ENCODE data around the gene ADAMTS8. TPM values are rescaled to one million over a fixed set of nuclear protein-coding genes. Genes with fewer than 3 reads are reported as not detected.

The ADAMTS8 gene
- total RNA-seq, 2 experiments from 2014 or later = not detected

DNA sequence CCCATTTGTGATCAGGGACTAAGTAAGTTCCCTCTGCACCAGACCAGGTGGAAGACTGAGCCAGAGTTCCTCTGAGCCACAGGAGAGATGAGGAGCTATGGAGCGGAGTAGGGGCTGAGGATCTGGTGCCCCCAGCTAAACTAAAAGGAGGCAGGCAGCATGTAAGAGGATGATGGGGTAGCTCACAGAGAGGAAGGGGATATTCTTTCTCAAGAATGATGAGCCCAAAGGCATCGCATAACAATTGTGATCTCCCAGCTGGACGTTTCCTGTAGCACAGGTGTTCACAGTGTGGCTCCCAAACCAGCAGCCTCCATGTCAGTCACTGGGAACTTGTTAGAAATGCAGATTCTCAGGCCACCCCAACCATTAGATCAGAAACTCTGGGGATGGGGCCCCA, 24.4 kb downstream of the ADAMTS8 start:
- no peak overlapping the region for H3K27ac Mint-ChIP-seq
- DNase-seq (no peak), ATAC-seq (no peak)
- H3K36me3 Mint-ChIP-seq = no peaks in the 10 kb centered on the region
- no peaks in the 10 kb centered on the region for H3K9me3 Mint-ChIP-seq (ENCODE audit: low read depth)
- peaks cover 24% of the 10 kb centered on the region for H3K27me3 Mint-ChIP-seq
- CTCF ChIA-PET = no interaction called here
- peaks cover 7% of the 10 kb centered on the region for H3K4me1 Mint-ChIP-seq
- H3K4me3 Mint-ChIP-seq = no peak overlapping the region

DNA sequence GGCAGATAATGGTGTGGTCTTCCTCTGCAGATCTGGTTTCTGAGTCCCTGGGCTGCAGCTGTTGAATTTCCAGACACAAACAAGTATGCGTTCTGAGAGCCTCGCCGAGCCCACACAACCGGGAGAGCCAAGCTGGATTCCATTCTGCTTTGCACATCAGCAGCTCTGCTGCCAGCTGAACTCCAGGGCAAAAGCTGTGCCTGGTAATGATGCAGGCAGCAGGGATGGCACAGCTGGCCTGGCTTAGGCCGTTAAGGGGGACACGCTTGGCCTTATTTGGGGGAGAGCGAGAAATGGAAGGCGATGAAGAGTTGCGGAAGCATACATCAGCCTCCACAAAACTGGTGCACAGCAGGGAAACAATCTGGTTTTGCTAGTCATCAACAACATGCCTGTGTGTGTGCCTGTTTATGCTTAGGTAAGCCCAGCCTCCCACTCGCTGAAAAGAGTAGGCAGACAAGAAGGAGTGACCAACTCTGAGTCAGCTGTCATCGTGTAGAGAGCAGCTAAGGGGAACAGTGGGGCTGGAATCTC, 25.1 kb downstream of the ADAMTS8 start:
- peaks cover 7% of the 10 kb centered on the region for H3K4me1 Mint-ChIP-seq
- no peak for ATAC-seq
- H3K9me3 Mint-ChIP-seq (ENCODE audit: low read depth) = no peaks in the 10 kb centered on the region

DNA sequence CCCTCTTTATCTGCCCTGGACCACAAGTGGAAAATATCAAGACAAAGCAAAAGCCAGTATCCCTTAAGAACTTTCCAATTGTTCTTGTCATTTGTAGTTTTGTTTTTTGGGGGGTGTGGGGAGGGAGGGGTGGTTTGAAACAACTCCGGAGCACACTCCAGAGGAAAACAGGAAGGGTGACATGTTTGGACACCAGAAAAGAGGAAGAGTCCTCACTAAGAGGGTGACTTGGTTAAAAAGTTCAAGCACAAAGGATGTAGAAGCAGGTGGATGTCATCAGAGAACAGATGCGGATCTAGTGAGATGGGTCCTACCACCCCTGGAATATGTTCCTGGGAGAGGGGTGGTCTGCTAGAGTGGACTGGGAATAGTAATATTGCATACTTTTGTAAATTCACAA, 25.8 kb downstream of the ADAMTS8 start:
- no peaks in the 10 kb centered on the region for H3K36me3 Mint-ChIP-seq
- DNase-seq = no peak
- H3K4me1 Mint-ChIP-seq = peaks cover 7% of the 10 kb centered on the region
- H3K27ac Mint-ChIP-seq = no peak overlapping the region
- CTCF ChIA-PET = no interaction called here
- no peaks in the 10 kb centered on the region for H3K9me3 Mint-ChIP-seq (ENCODE audit: low read depth)
- no peak overlapping the region for H3K4me3 Mint-ChIP-seq
- no peak for ATAC-seq
- H3K27me3 Mint-ChIP-seq = peaks cover 23% of the 10 kb centered on the region

More for the DNA sequence above, 25.1 kb downstream of the ADAMTS8 start:
- Mint-ChIP-seq H3K4me3 (no peak overlapping the region), H3K36me3 (no peaks in the 10 kb centered on the region), H3K27ac (no peak overlapping the region), H3K27me3 (peaks cover 23% of the 10 kb centered on the region)
- DNase-seq = no peak
- CTCF ChIA-PET = no interaction called here

DNA sequence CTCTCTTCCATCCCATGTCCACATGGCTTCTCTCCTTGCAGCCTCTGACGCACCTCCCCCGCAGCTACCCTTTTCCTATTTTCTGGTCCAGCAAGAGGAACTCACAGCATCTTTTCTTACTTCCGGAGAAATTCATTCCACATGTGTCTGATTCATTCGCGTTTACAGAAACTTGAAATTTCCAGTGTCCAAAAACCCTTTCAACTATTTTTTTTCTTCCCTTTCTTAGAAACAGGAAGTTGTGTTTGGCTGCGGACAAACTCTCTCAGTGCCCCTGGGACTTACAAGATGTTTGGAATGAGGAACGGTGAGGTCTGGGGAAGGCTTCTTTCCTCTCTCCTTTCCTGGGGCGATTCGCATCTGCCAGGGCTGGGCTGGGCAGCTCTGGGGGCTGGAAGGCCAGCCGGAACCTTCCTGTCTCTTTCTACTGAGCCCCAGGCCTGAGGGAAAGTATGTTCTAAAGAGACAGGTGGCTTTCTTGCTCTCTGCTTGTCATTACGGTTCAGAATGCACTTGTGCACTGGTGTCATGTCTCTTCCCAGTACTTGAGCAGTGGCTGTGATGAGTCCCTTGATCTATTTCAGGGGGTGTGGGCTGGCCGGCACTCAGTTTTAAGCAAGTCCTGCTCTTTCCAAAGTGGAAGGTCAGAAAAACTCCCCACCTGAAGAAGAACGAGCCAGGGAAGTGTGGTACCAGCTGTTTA, 27.5 kb downstream of the ADAMTS8 start:
- Mint-ChIP-seq H3K27ac (no peak overlapping the region), H3K9me3 (ENCODE audit: low read depth) (no peaks in the 10 kb centered on the region), H3K4me1 (peaks cover 7% of the 10 kb centered on the region), H3K36me3 (no peaks in the 10 kb centered on the region), H3K4me3 (no peak overlapping the region), H3K27me3 (peaks cover 26% of the 10 kb centered on the region)
- CTCF ChIA-PET = no interaction called here
- ATAC-seq (no peak), DNase-seq (no peak)

DNA sequence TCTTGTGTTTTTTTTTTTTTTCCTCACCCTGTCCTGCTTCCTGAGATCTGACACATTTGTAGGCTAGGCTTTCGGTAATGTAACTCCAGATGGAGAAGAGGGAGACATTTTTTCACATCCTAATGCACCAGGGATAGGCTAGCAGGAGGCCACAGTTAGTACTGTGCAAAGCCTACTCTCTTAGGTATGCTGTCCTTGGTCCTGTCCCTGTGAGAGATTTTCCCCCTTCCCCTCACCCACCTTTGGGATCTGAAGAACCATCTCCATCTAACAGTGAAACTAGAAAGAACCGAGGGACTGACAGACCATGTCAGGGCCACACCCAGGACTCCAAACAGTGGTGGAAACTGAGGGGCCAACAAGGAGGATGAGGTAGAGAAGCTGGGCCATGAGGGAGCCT, 29.2 kb downstream of the ADAMTS8 start:
- Mint-ChIP-seq H3K36me3 (no peaks in the 10 kb centered on the region), H3K27me3 (peaks cover 32% of the 10 kb centered on the region)
- CTCF ChIA-PET = no interaction called here

DNA sequence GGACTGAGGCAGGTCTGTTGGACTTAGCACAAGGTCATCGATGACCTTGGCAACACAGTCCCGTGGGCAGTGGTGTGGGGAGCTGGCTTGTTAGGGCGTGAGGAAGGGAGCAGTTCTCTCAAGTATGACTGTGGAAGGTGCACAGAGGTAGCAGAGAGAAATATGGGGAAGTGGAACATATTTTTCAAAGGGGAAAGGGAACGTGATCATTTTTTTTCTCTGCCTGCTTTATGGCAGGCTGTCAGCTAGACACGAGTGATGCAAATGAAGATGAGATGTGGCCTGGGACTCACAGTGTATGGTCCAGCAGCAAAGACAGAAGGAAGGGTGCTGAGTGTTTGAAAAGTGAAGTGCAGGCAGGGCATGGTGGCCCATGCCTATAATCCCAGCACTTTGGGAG, 30.6 kb downstream of the ADAMTS8 start:
- Mint-ChIP-seq H3K36me3 (no peaks in the 10 kb centered on the region), H3K9me3 (ENCODE audit: low read depth) (no peaks in the 10 kb centered on the region), H3K4me3 (no peak overlapping the region), H3K27me3 (peaks cover 35% of the 10 kb centered on the region), H3K27ac (no peak overlapping the region), H3K4me1 (peaks cover 7% of the 10 kb centered on the region)
- CTCF ChIA-PET = no interaction called here
- DNase-seq = no peak
- no peak for ATAC-seq

More for the DNA sequence above, 29.2 kb downstream of the ADAMTS8 start:
- no peak for ATAC-seq
- Mint-ChIP-seq H3K27ac (no peak overlapping the region), H3K4me3 (no peak overlapping the region), H3K9me3 (ENCODE audit: low read depth) (no peaks in the 10 kb centered on the region), H3K4me1 (peaks cover 7% of the 10 kb centered on the region)
- no peak for DNase-seq

DNA sequence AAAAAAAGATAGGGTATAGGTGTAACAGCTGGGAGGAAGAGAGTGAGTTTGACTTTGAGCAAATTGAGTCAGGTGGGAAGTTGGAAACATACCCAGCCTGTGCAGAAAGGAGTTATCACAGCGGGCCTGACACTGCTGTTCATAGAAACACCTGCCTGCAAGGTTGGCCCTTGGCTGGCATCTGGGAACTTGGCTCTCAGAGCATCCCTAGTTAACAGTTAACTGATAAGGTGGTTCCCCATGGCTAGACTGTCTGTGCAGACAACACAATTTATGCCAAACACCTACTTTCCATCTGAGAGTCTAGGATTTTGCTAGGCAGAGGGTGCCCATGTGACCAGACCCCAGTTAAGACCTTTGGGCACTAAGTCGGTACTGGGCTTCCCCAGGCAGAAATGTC, 31.4 kb downstream of the ADAMTS8 start:
- Mint-ChIP-seq H3K4me1 (peaks cover 7% of the 10 kb centered on the region), H3K27me3 (peaks cover 32% of the 10 kb centered on the region), H3K4me3 (no peak overlapping the region), H3K36me3 (no peaks in the 10 kb centered on the region), H3K9me3 (ENCODE audit: low read depth) (no peaks in the 10 kb centered on the region), H3K27ac (no peak overlapping the region)
- DNase-seq = no peak
- ATAC-seq = no peak
- CTCF ChIA-PET = no interaction called here

DNA sequence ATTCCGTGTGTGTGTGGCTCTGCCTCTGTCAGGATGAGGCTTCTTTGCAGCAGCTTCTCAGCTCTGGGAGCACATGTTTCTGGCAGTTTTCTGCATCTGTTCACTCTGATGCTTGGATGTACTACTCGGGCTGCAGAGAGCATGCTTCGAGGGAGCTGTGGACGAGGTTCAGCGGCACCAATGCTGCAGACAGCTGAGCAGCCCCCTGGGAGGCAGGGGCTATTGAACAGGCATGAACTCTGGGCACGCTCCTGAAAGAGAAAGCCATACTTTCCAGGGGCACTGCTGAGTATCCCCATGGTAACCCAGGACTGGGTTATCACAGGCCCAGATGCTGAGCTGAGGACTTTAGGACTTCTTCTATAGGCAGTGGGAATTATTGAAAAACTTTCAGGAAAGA, 33.8 kb downstream of the ADAMTS8 start:
- no peaks in the 10 kb centered on the region for H3K36me3 Mint-ChIP-seq
- no peaks in the 10 kb centered on the region for H3K9me3 Mint-ChIP-seq (ENCODE audit: low read depth)
- DNase-seq (no peak), ATAC-seq (no peak)
- H3K4me1 Mint-ChIP-seq = peaks cover 2% of the 10 kb centered on the region
- no peak overlapping the region for H3K27ac Mint-ChIP-seq
- CTCF ChIA-PET = no interaction called here
- peaks cover 18% of the 10 kb centered on the region for H3K27me3 Mint-ChIP-seq
- no peak overlapping the region for H3K4me3 Mint-ChIP-seq

DNA sequence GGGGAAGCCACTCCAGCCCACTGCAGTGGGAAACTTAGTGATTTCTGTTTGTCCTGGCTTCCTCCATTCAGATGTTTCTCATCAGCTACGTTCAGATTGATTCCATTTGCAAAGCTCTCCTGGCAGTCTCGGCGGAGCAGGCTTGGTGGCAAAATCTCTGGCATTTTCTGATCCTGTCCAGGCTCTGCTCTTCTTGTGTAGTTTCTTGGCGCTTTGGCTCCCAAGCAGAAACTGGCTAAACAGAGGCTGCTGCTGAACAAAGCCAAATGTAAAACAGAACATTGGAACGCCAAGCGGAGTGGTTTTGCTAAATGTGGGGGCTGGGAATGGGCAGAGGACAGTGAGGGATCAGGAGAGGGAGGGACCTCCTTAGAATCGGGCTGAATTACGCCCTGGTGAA, 36.7 kb downstream of the ADAMTS8 start:
- Mint-ChIP-seq H3K4me1 (peaks cover 15% of the 10 kb centered on the region), H3K36me3 (no peaks in the 10 kb centered on the region), H3K4me3 (no peak overlapping the region), H3K27me3 (peaks cover 12% of the 10 kb centered on the region), H3K9me3 (ENCODE audit: low read depth) (no peaks in the 10 kb centered on the region), H3K27ac (no peak overlapping the region)
- ATAC-seq (no peak), DNase-seq (no peak)
- CTCF ChIA-PET = interaction anchor here (2.2 kb wide), 1 partner anchor 470 kb away, joined by 6 read pairs; no protein-coding TSS in a partner anchor

DNA sequence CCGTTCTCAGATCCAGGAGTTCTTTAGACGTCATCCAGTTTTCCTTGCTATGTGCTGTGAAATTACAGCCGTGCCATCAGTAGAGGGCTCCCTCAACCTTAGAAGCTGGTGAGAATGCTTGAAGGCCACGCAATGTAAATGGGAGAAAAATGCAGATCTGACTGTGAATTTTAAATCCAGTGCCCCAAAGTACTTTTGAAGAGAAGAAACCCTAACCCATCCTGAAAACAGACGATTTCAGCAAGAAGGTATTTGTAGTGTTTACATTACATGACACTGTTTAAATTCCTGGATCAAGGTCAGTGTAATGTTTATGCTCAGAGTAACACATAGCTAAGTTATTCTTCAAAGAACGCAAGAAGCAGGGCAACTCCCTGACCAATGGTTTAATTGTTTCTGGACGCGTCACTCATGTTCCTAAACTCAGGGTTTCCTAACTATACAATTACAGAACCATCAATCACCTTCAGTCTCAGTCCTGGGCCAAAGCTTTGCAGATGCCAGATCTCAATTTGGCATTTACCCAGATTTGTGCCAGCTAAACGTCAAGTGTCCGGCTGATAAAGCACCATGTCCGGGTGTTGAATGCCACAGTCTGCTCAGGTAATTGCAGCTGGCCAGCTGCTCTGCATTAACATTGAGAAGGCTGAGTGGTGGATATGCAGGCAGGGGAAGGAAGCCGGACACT, 38.2 kb downstream of the ADAMTS8 start:
- peaks cover 10% of the 10 kb centered on the region for H3K27me3 Mint-ChIP-seq
- H3K27ac Mint-ChIP-seq = no peak overlapping the region
- no peaks in the 10 kb centered on the region for H3K36me3 Mint-ChIP-seq

DNA sequence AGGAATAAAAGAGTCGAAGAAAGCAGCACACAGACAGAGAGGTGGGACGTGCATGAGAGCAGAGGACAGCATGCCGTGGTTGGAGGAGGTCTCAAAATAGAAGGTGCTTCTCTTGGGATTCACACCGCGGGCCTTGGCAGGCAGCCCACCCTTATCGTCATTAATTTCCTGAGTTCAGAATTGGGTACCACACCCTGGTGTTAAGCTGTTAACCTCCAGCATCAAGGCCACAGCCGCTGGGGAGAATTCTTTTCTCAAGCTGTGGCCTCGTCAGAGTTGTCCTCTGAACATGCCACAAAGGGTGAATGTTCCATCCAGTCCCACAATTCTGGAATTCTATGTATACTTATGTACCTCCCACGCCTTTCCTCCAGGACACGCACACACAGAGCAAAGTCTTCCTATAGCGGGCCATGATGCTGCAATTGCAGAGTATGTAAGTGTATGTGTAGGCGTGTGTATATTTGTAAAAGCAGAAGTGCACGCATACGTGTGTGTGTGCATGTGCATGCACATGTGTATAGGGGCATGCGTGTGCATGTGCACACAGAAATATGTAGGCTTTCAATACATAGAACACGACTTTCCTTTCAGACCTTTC, 39.0 kb downstream of the ADAMTS8 start:
- H3K9me3 Mint-ChIP-seq (ENCODE audit: low read depth) = no peaks in the 10 kb centered on the region
- H3K36me3 Mint-ChIP-seq = no peaks in the 10 kb centered on the region

More for the DNA sequence above, 38.2 kb downstream of the ADAMTS8 start:
- H3K4me1 Mint-ChIP-seq = peaks cover 15% of the 10 kb centered on the region
- CTCF ChIA-PET = interaction anchor here (1.1 to 2.2 kb wide), 3 partner anchors 41 to 472 kb away, joined by 3 to 6 read pairs (median 3); no protein-coding TSS in a partner anchor
- ATAC-seq (no peak), DNase-seq (no peak)
- no peak overlapping the region for H3K4me3 Mint-ChIP-seq
- H3K9me3 Mint-ChIP-seq (ENCODE audit: low read depth) = no peaks in the 10 kb centered on the region

DNA sequence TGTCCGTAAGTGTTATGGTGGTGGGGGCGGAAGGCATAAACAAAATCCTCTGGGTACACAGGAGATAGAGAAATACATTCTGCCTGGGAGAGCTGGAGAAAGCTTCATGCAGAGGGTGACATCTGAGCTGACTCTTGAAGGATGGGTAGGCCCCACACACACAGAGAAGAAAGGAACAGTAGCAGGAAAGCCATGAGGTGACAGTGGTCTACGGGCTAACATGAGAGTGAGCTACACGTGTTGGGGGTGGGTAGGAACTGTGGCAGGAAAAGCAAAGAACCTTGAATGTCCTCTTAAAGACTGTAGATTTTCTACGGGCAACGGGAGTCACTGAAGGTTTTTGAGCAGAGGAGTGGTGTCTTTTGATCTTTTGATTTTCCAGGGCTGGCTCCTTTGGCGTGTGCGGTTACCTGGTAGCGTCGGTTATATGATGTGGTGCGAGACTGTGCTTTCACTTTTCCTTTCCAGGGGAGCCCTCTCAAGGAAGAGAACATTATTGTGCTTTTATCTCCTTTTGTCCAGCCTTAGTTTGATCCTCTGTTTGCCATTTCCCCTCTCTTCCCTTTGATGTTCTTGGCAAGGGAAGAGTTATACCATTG, 39.7 kb downstream of the ADAMTS8 start:
- ATAC-seq = peak; percentile 70
- peak overlapping the region; percentile 39 for H3K4me3 Mint-ChIP-seq
- peak overlapping the region; percentile 50 for H3K27ac Mint-ChIP-seq
- H3K9me3 Mint-ChIP-seq (ENCODE audit: low read depth) = no peaks in the 10 kb centered on the region
- CTCF ChIA-PET = interaction anchor here (1.6 kb wide), 1 partner anchor 176 kb away, joined by 4 read pairs; no protein-coding TSS in a partner anchor
- peak; percentile 44 for DNase-seq
- H3K36me3 Mint-ChIP-seq = no peaks in the 10 kb centered on the region
- peaks cover 21% of the 10 kb centered on the region for H3K4me1 Mint-ChIP-seq
- H3K27me3 Mint-ChIP-seq = peaks cover 3% of the 10 kb centered on the region

More for the DNA sequence above, 39.0 kb downstream of the ADAMTS8 start:
- no peak for ATAC-seq
- peak overlapping the region; percentile 50 for H3K27ac Mint-ChIP-seq
- CTCF ChIA-PET = interaction anchor here (1.3 to 2.2 kb wide), 3 partner anchors 42 to 473 kb away, joined by 3 to 6 read pairs (median 4); no protein-coding TSS in a partner anchor
- H3K4me1 Mint-ChIP-seq = peaks cover 17% of the 10 kb centered on the region
- H3K27me3 Mint-ChIP-seq = peaks cover 6% of the 10 kb centered on the region
- no peak for DNase-seq
- H3K4me3 Mint-ChIP-seq = peak overlapping the region; percentile 39

DNA sequence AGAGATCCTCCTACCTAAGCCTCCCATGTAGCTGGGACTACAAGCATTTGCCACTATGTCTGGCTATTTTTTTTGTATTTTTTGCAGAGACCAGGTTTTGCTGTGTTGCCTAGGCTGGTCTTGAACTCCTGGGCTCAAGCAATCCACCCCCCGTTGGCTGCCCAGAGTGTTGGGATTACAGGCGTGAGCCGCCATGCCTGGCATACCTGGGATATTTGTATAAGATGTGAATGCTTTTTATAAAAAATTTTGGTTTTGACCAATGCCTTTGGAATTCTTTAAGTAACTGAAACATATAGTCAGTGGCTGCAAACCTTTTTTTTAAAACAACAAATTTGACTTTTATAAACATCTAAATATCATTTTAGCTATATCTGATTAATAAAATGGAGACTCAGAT, 42.4 kb downstream of the ADAMTS8 start:
- Mint-ChIP-seq H3K4me3 (no peak overlapping the region), H3K27me3 (peaks cover 3% of the 10 kb centered on the region), H3K36me3 (no peaks in the 10 kb centered on the region), H3K27ac (no peak overlapping the region), H3K9me3 (ENCODE audit: low read depth) (no peaks in the 10 kb centered on the region), H3K4me1 (peaks cover 32% of the 10 kb centered on the region)
- ATAC-seq (no peak), DNase-seq (no peak)
- CTCF ChIA-PET = interaction anchor here (0.9 kb wide), 1 partner anchor 67 kb away, joined by 3 read pairs; no protein-coding TSS in a partner anchor

All from activated CD8-positive, alpha-beta memory T cell treated with anti-CD3 and anti-CD28 coated beads, Interleukin-2, amount 10 ng/mL, durations not matched to agents 7 days and 5 days (primary cell).